Measurements from ENCODE around the gene RELN. TPM values are rescaled to one million over a fixed set of nuclear protein-coding genes. Genes with fewer than 3 reads are reported as not detected.

The RELN gene
- total and polyA plus RNA-seq, 12 donors = 0.22 to 1.9 (median 0.93) TPM

GRCh38 chr7:103576641-103577040 is 412.8 kb downstream of the RELN start:
- intact Hi-C loops (cut with DNase I) = loop anchor here in 3 of 10 donors (10.0 kb wide), 2 partner anchors 578 to 588 kb away; no protein-coding TSS in a partner anchor
- no peak for ATAC-seq

GRCh38 chr7:103574576-103574975 is 414.9 kb downstream of the RELN start:
- intact Hi-C loops (cut with DNase I) = loop anchor here (5.0 to 10.0 kb wide), 4 partner anchors 580 to 590 kb away; no protein-coding TSS in a partner anchor
- Histone ChIP-seq H3K36me3 (no peaks in the 10 kb centered on the region), H3K4me1 (no peaks in the 10 kb centered on the region), H3K4me3 (no peak overlapping the region), H3K9me3 (no peaks in the 10 kb centered on the region), H3K27me3 (no peaks in the 10 kb centered on the region), H3K27ac (no peak overlapping the region)
- ATAC-seq = no peak
- no peak for DNase-seq
- no peak for TF ChIP-seq CTCF (IDR thresholded peaks at IDR 0.05)
- WGBS, 2 donors = 52 to 56% methylated on average over 1 of the region's 1 CpG

More at GRCh38 chr7:103576641-103577040, 412.8 kb downstream of the RELN start:
- DNase-seq = no peak
- peaks cover 0 to 6% (median 0%) of the 10 kb centered on the region in 7 donors for H3K27me3 ChIP-seq
- no peak overlapping the region for H3K27ac ChIP-seq
- H3K9me3 ChIP-seq = no peaks in the 10 kb centered on the region
- H3K36me3 ChIP-seq = no peaks in the 10 kb centered on the region
- no peak overlapping the region for H3K4me3 ChIP-seq
- TF ChIP-seq CTCF (IDR thresholded peaks at IDR 0.05) = no peak
- H3K4me1 ChIP-seq = no peaks in the 10 kb centered on the region
- 62 to 63% methylated on average over 5 of the region's 5 CpGs for WGBS, 2 donors

- H3K27me3 ChIP-seq = no peaks in the 10 kb centered on the region
- H3K27ac ChIP-seq = no peak overlapping the region
- no peaks in the 10 kb centered on the region for H3K4me1 ChIP-seq
- DNase-seq = no peak
- no peak for ATAC-seq
- intact Hi-C loops (cut with DNase I) = loop anchor here (2.0 to 10.0 kb wide), 5 partner anchors 49 to 591 kb away; no protein-coding TSS in a partner anchor
- no peak overlapping the region for H3K4me3 ChIP-seq
- H3K36me3 ChIP-seq = no peaks in the 10 kb centered on the region
- no peaks in the 10 kb centered on the region for H3K9me3 ChIP-seq
- 46% methylated on average over 3 of the region's 3 CpGs for WGBS, 2 donors
- TF ChIP-seq CTCF (IDR thresholded peaks at IDR 0.05) = peak; percentile 32 to 77 (median 67)
Observed at GRCh38 chr7:103573479-103574058, 415.9 kb downstream of the RELN start.

GRCh38 chr7:103571586-103571985 is 417.9 kb downstream of the RELN start:
- no peaks in the 10 kb centered on the region for H3K27me3 ChIP-seq
- 54 to 66% methylated on average over 4 of the region's 4 CpGs for WGBS, 2 donors
- no peak for DNase-seq

More at GRCh38 chr7:103571586-103571985, 417.9 kb downstream of the RELN start:
- no peak overlapping the region for H3K27ac ChIP-seq
- ATAC-seq = no peak
- H3K4me3 ChIP-seq = no peak overlapping the region
- no peaks in the 10 kb centered on the region for H3K9me3 ChIP-seq
- intact Hi-C loops (cut with DNase I) = loop anchor here (5.0 to 10.0 kb wide), 4 partner anchors 583 to 593 kb away; no protein-coding TSS in a partner anchor
- TF ChIP-seq CTCF (IDR thresholded peaks at IDR 0.05) = no peak
- H3K4me1 ChIP-seq = no peaks in the 10 kb centered on the region
- no peaks in the 10 kb centered on the region for H3K36me3 ChIP-seq
